Peyer's patch (tissue), 4 donors: ENCODE measurements around the gene DCAF6. TPM values are rescaled to one million over a fixed set of nuclear protein-coding genes. Genes with fewer than 3 reads are reported as not detected.

Experiments used
- DNase-seq, 3 donors: peaks; one replicate each; pipeline ENCODE4 v3.0.0-alpha.2; 2017 to 2019
- H3K27ac ChIP-seq, 4 donors: fragments of 200-600 bp; sonication (generic); one replicate each; pipeline ENCODE4 v1.5.1; 2016 to 2019
- H3K27me3 ChIP-seq, 2 donors: fragments of 200-600 bp; sonication (generic); one replicate each; pipeline ENCODE4 v1.5.1; 2019
- H3K36me3 ChIP-seq, 3 donors: fragments of 200-600 bp; sonication (generic); one replicate each; pipeline ENCODE4 v1.5.1; 2016 to 2019
- H3K4me1 ChIP-seq, 4 donors: fragments of 200-600 bp; sonication (generic); one replicate each; pipeline ENCODE4 v1.5.1; 2016 to 2019
- H3K4me3 ChIP-seq, 4 donors: fragments of 200-600 bp; sonication (generic); 1 replicate in 3 of 4; 2 replicates in 1 of 4; pipeline ENCODE4 v1.5.1; 2016 to 2019; ENCODE audit warnings: mild to moderate bottlenecking in 1 of 4
- H3K9me3 ChIP-seq, 4 donors: fragments of 200-600 bp; sonication (generic); one replicate each; pipeline ENCODE4 v1.5.1; 2016 to 2019; ENCODE audit warnings: mild to moderate bottlenecking in 1 of 4
- POLR2A ChIP-seq, 2 donors: fragments of 450-650 bp; IDR thresholded peaks; one replicate each; pipeline ENCODE4 v1.5.1; 2017; ENCODE audit warnings: antibody characterized with exemption in 2 of 2, mild to moderate bottlenecking in 2 of 2, moderate library complexity in 2 of 2
- total RNA-seq, 4 donors: library from RNA; depleted of rRNA; stranded (reverse); fragments of >200 nt; gene quantifications; one replicate each; pipeline ENCODE4 v1.1.0, GENCODE V29; 2016
- TF ChIP-seq, protein P1 (sequence below), 6 experiments: fragments of 450-650 bp in 4 of 6; fragments of 200-600 bp in 2 of 6; sonication (generic) in 1 of 6; IDR thresholded peaks; one replicate each; pipeline ENCODE4 v1.5.1; 2017 to 2019; ENCODE audit warnings: antibody characterized with exemption in 6 of 6, mild to moderate bottlenecking in 3 of 6, moderate library complexity in 1 of 6

Gene DCAF6
- total RNA-seq, 4 donors from 2014 or later = 106 to 139 (median 114) TPM

GRCh38 chr1:167929725-167930124 is 6.8 kb upstream of the DCAF6 start:
- Histone ChIP-seq H3K4me1 (peaks cover 0 to 31% (median 0%) of the 10 kb centered on the region in 4 donors), H3K4me3 (no peak overlapping the region), H3K36me3 (no peaks in the 10 kb centered on the region), H3K9me3 (no peaks in the 10 kb centered on the region), H3K27me3 (no peaks in the 10 kb centered on the region), H3K27ac (peak overlapping the region in 1 of 4 donors; percentile 18)
- TF ChIP-seq, protein P1, sequence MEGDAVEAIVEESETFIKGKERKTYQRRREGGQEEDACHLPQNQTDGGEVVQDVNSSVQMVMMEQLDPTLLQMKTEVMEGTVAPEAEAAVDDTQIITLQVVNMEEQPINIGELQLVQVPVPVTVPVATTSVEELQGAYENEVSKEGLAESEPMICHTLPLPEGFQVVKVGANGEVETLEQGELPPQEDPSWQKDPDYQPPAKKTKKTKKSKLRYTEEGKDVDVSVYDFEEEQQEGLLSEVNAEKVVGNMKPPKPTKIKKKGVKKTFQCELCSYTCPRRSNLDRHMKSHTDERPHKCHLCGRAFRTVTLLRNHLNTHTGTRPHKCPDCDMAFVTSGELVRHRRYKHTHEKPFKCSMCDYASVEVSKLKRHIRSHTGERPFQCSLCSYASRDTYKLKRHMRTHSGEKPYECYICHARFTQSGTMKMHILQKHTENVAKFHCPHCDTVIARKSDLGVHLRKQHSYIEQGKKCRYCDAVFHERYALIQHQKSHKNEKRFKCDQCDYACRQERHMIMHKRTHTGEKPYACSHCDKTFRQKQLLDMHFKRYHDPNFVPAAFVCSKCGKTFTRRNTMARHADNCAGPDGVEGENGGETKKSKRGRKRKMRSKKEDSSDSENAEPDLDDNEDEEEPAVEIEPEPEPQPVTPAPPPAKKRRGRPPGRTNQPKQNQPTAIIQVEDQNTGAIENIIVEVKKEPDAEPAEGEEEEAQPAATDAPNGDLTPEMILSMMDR (IDR thresholded peaks at IDR 0.05) = no peak
- TF ChIP-seq POLR2A (IDR thresholded peaks at IDR 0.05) = no peak
- DNase-seq = no peak

DNA sequence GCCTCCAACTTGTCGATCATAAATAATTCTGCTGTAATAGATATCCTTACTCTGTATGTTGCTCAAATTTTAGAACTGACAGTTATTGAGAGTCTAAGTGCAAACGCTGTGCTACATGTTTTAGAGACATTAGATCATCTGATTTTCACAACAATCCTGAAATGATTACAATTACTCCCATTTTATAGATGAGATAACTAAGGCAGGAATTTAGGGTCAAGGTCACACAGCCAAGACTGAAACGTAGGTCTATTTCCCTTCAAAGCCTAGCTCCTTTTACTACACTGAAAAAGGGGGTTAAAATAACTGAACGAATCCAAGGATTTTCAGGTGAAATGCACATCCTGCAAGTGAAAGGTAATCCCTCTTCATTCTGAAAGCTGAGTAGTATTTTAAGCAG is 2.7 kb upstream of the DCAF6 start:
- Histone ChIP-seq H3K4me1 (peaks cover 0 to 25% (median 0%) of the 10 kb centered on the region in 4 donors), H3K4me3 (peak overlapping the region in 2 of 4 donors; percentile 64 to 86), H3K36me3 (no peaks in the 10 kb centered on the region), H3K9me3 (no peaks in the 10 kb centered on the region), H3K27ac (peak overlapping the region in 2 of 4 donors; percentile 89 to 98), H3K27me3 (no peaks in the 10 kb centered on the region)
- no peak for DNase-seq
- no peak for TF ChIP-seq POLR2A (IDR thresholded peaks at IDR 0.05)
- TF ChIP-seq, protein P1 (IDR thresholded peaks at IDR 0.05) = no peak

DNA sequence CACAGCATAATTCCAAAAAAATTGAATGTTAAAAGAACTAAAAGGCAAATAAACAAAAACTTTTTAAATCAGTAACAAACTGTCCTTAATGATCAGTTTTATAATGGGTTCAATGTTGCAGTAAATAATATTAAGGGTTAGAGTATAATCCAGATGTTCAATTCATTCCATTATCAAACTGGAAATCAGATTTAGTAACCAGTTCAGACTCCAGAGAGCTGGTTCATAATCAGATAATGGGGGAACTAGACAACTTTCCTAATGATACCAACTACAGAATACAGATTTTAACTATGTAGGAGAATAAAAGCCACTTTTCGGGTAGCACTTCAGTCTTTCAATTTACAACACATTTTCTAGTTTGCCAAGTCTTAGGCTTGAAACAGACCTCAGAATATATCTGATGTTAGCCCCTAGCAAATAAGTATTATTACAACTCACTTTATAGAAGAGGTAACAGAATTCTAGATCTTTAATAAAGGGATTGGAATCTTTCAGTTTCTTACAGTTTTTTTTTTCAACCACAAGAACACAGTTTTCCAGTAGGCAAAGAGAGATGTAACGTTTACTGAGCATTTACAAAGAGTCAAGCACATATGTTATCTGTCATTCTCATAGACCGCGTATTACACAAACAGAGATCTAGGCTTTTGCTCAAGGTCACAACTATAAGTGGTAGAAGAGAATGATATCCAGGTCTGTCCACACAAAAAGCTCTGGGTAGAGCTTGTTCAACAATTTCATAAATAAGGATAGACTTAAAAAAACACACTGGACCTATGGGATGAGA is 1.9 kb upstream of the DCAF6 start:
- Histone ChIP-seq H3K9me3 (no peaks in the 10 kb centered on the region), H3K4me1 (peaks cover 0 to 26% (median 0%) of the 10 kb centered on the region in 4 donors), H3K27me3 (no peaks in the 10 kb centered on the region), H3K4me3 (peak overlapping the region; percentile 64 to 86 (median 84)), H3K27ac (peak overlapping the region; percentile 89 to 98 (median 96)), H3K36me3 (no peaks in the 10 kb centered on the region)
- DNase-seq = no peak
- TF ChIP-seq POLR2A (IDR thresholded peaks at IDR 0.05) = no peak
- TF ChIP-seq, protein P1 (IDR thresholded peaks at IDR 0.05) = no peak

- peak in 2 of 3 donors; percentile 60 to 65 for DNase-seq
- peak overlapping the region; percentile 64 to 86 (median 84) for H3K4me3 ChIP-seq
- H3K4me1 ChIP-seq = peaks cover 0 to 26% (median 0%) of the 10 kb centered on the region in 4 donors
- H3K9me3 ChIP-seq = no peaks in the 10 kb centered on the region
- H3K27ac ChIP-seq = peak overlapping the region; percentile 89 to 98 (median 96)
- no peaks in the 10 kb centered on the region for H3K27me3 ChIP-seq
- TF ChIP-seq, protein P1 (IDR thresholded peaks at IDR 0.05) = no peak
- TF ChIP-seq POLR2A (IDR thresholded peaks at IDR 0.05) = peak; percentile 81 to 83
- no peaks in the 10 kb centered on the region for H3K36me3 ChIP-seq
These were observed 1.0 kb upstream of the DCAF6 start for GRCh38 chr1:167935216-167936067.

GRCh38 chr1:167936930-167937708 is 636 bp downstream of the DCAF6 start, which contains the start of gene MPC2:
Gene MPC2, minus strand, starts transcription at chr1:167937072. Its CDS starts 1,231 bp downstream, at chr1:167935841.
- Histone ChIP-seq H3K27me3 (no peaks in the 10 kb centered on the region), H3K27ac (peak within 1 kb of the TSS; percentile 89 to 98 (median 96)), H3K4me1 (peaks cover 0 to 26% (median 0%) of the 10 kb centered on the region in 4 donors), H3K9me3 (no peaks in the 10 kb centered on the region), H3K36me3 (no peaks in the 10 kb centered on the region), H3K4me3 (peak within 1 kb of the TSS; percentile 64 to 86 (median 84))
- TF ChIP-seq, protein P1 (IDR thresholded peaks at IDR 0.05) = no peak
- TF ChIP-seq POLR2A (IDR thresholded peaks at IDR 0.05) = no peak
- peak; percentile 68 to 84 (median 69) for DNase-seq
